GM23338 (cell line): ENCODE results near the gene KIF1A. TPM values are rescaled to one million over a fixed set of nuclear protein-coding genes. Genes with fewer than 3 reads are reported as not detected.

ENCODE experiments used
- ATAC-seq: fragments of 200-7000 bp; cut with Tn5 transposase; 3 replicates; pipeline ENCODE4 v1.9.1; 2020
- DNase-seq: peaks from one replicate; pipeline ENCODE4 v3.0.0-alpha.2; 2015; ENCODE audit warnings: low spot score
- H2AFZ ChIP-seq: fragments of 200-600 bp; sonication (generic); 2 replicates; pipeline ENCODE4 v1.8.0; 2016; ENCODE audit warnings: antibody characterized with exemption, mild to moderate bottlenecking, moderate library complexity
- H3F3A ChIP-seq: fragments of 200-600 bp; sonication (generic); replicated peaks from 2 replicates; pipeline ENCODE4 v1.8.0; 2017; ENCODE audit warnings: antibody characterized with exemption, mixed run types, low read depth
- H3K27ac ChIP-seq: fragments of 200-600 bp; sonication (generic); 2 replicates; pipeline ENCODE4 v1.6.1; 2016; ENCODE audit warnings: low read depth
- H3K27me3 ChIP-seq: fragments of 200-600 bp; sonication (generic); 2 replicates; pipeline ENCODE4 v1.8.0; 2016; ENCODE audit warnings: mild to moderate bottlenecking, mixed run types, moderate library complexity; ENCODE audit not compliant: insufficient read depth
- H3K36me3 ChIP-seq: fragments of 200-600 bp; sonication (generic); 2 replicates; pipeline ENCODE4 v1.8.0; 2016; ENCODE audit warnings: mild to moderate bottlenecking; ENCODE audit not compliant: insufficient read depth
- H3K4me1 ChIP-seq: fragments of 200-600 bp; sonication (generic); 2 replicates; pipeline ENCODE4 v1.8.0; 2016; ENCODE audit warnings: mild to moderate bottlenecking, moderate library complexity; ENCODE audit not compliant: insufficient read depth
- H3K4me2 ChIP-seq: fragments of 200-600 bp; sonication (generic); 2 replicates; pipeline ENCODE4 v1.7.1; 2017; ENCODE audit warnings: mixed run types
- H3K4me3 ChIP-seq: fragments of 200-600 bp; sonication (generic); 2 replicates; pipeline ENCODE4 v1.6.1; 2016; ENCODE audit warnings: mixed run types
- H3K79me2 ChIP-seq: fragments of 200-600 bp; sonication (generic); replicated peaks from 2 replicates; pipeline ENCODE4 v1.8.0; 2017; ENCODE audit warnings: mild to moderate bottlenecking; ENCODE audit not compliant: insufficient read depth
- H3K9me2 ChIP-seq: fragments of 200-600 bp; sonication (generic); 2 replicates; pipeline ENCODE4 v1.8.0; 2017; ENCODE audit not compliant: insufficient read depth
- H4K20me1 ChIP-seq: fragments of 200-600 bp; sonication (generic); replicated peaks from 2 replicates; pipeline ENCODE4 v1.8.0; 2017; ENCODE audit warnings: mild to moderate bottlenecking; ENCODE audit not compliant: insufficient read depth
- H3K27ac Mint-ChIP-seq: 2 replicates; pipeline ENCODE4 v1.8.0; 2020; ENCODE audit warnings: inconsistent platforms, mild to moderate bottlenecking, moderate library complexity, mixed read lengths
- H3K27me3 Mint-ChIP-seq: 3 replicates; pipeline ENCODE4 v1.8.0; 2022; ENCODE audit warnings: low read depth, mild to moderate bottlenecking, moderate library complexity, mixed read lengths, inconsistent platforms; ENCODE audit not compliant: insufficient read depth, poor library complexity
- H3K36me3 Mint-ChIP-seq: 3 replicates; pipeline ENCODE4 v1.8.0; 2021; ENCODE audit warnings: low read depth, mild to moderate bottlenecking, inconsistent platforms, moderate library complexity, mixed read lengths
- H3K4me1 Mint-ChIP-seq: 3 replicates; pipeline ENCODE4 v1.8.0; 2020; ENCODE audit warnings: mild to moderate bottlenecking, inconsistent platforms, mixed read lengths
- H3K4me3 Mint-ChIP-seq: 3 replicates; pipeline ENCODE4 v1.8.0; 2021; ENCODE audit warnings: moderate library complexity, mild to moderate bottlenecking, inconsistent platforms, mixed read lengths
- H3K9me3 Mint-ChIP-seq: 3 replicates; pipeline ENCODE4 v1.8.0; 2020; ENCODE audit warnings: moderate library complexity, mild to moderate bottlenecking, inconsistent platforms, mixed read lengths
- CREB1 ChIP-seq: fragments of 250-450 bp; sonication (Bioruptor Pico); IDR thresholded peaks from 2 replicates; pipeline ENCODE4 v1.5.0; 2020; ENCODE audit warnings: low read depth, mild to moderate bottlenecking, moderate library complexity
- CTCF ChIP-seq, 2 experiments: fragments of 200-600 bp in 1 of 2; sonication (generic) in 1 of 2; conservative IDR thresholded peaks; 2 replicates each; pipeline versions ENCODE4 v1.5.1 to v1.6.1; 2016 to 2017; ENCODE audit warnings: antibody characterized with exemption in 2 of 2, low read depth in 2 of 2, mild to moderate bottlenecking in 2 of 2, moderate library complexity in 1 of 2
- ETS1 ChIP-seq: IDR thresholded peaks from 2 replicates; pipeline ENCODE4 v1.6.1; 2016; ENCODE audit warnings: antibody characterized with exemption
- EZH2 ChIP-seq: fragments of 200-600 bp; sonication (generic); IDR thresholded peaks from one replicate; pipeline ENCODE4 v1.8.0; 2017; ENCODE audit warnings: antibody characterized with exemption, mild to moderate bottlenecking, low read depth; ENCODE audit not compliant: unreplicated experiment
- NANOG ChIP-seq: IDR thresholded peaks from 2 replicates; pipeline ENCODE4 v1.6.1; 2016; ENCODE audit warnings: antibody characterized with exemption, borderline replicate concordance
- POLR2AphosphoS5 ChIP-seq: IDR thresholded peaks from 2 replicates; pipeline ENCODE4 v1.6.1; 2016; ENCODE audit warnings: antibody characterized with exemption, low read depth
- REST ChIP-seq: IDR thresholded peaks from one replicate; pipeline ENCODE4 v1.6.1; 2018; ENCODE audit warnings: antibody characterized with exemption; ENCODE audit not compliant: unreplicated experiment
- ZNF462 ChIP-seq: fragments of 250-450 bp; sonication (Bioruptor Pico); IDR thresholded peaks from 2 replicates; pipeline ENCODE4 v1.5.0; 2020; ENCODE audit warnings: mild to moderate bottlenecking, moderate library complexity
- polyA plus RNA-seq: library from polyadenylated mRNA; unstranded; fragments of >200 nt; fragmentation: Nextera tagmentation; extraction: Ambion mirVana; gene quantifications from 2 replicates; pipeline ENCODE4 v1.2.1, GENCODE V29; 2016
- total RNA-seq: library from RNA; depleted of rRNA; stranded (reverse); fragments of >200 nt; shearing (Covaris generic); gene quantifications from 2 replicates; pipeline ENCODE4 v1.2.3, GENCODE V29; 2014

KIF1A gene
- total and polyA plus RNA-seq, 2 experiments from 2014 or later = 169 to 214 TPM

DNA sequence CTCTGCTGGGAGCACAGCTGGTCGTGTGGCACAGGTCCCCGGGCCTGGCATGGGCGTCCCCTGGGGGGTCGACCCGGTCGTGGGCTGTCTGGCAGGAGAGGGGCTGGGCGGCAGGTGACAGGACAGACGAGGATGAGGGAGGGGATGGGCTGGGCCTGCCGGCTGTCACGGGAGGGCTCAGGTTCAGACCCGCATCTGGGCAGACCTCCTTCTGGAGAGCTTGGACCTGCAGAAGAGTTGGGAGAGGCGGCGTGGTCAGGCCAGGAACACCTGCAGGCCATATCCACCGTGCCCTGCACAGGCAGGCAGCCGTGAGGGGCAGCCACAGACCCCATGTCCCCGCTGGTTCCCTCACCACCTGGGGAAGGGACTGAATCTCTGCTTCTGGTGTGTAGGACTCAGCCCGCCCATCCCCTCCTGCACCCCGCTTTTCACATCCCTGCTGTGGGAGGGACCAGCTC is 102.8 kb downstream of the KIF1A start:
- H4K20me1 ChIP-seq = no peaks in the 10 kb centered on the region; the same call in 1 of the 2 replicates
- no peak for ATAC-seq

DNA sequence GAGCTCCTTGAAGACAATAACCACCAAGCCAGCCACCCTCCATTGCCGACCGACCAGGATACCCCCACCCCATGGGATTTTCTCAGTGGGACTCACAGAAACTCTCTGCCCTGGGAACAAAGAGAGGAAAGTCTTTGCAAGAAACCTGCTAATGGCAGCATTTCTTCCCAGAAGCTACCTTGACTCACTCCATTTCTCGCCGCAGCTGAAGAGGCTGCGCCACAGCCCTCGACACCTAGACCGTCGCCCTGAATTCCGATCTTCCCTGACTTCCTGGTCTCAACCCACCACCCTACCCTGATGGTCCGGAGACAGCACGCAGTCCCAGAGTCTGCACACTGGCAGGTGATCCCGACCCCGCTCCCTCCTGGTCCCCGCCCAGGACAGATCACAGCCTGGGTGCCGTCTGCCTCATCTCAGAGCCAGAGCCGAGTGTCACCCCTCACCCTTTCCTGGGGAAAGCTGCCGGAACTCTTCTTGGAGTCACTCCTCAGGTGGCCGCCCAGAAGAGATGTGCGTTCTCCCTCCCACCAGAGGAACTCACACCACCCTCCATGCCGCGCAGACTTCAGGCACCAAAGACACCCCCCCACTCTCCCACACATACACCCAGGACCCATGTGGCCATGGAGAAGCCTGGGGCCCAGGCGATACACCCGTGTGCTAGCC is 103.8 kb downstream of the KIF1A start:
- Histone ChIP-seq H3K4me1 (no peaks in the 10 kb centered on the region), H3K79me2 (no peaks in the 10 kb centered on the region), H3K4me2 (no peak overlapping the region), H2AFZ (no peak overlapping the region), H3K9me2 (no peaks in the 10 kb centered on the region), H3K36me3 (no peaks in the 10 kb centered on the region), H4K20me1 (no peaks in the 10 kb centered on the region; the same call in 1 of the 2 replicates), H3K27ac (0 out of 2 replicates have a peak overlapping the region, but pooled peaks have one; percentile 50), H3F3A (no peaks in the 10 kb centered on the region), H3K4me3 (no peak overlapping the region), H3K27me3 (no peaks in the 10 kb centered on the region)
- ATAC-seq = no peak
- no peak for DNase-seq
- peaks cover 42% of the 10 kb centered on the region for H3K36me3 Mint-ChIP-seq
- H3K4me1 Mint-ChIP-seq = no peaks in the 10 kb centered on the region; the same call in 2 of the 3 replicates
- peak overlapping the region; percentile 65; the same call in 1 of the 2 replicates for H3K27ac Mint-ChIP-seq
- H3K27me3 Mint-ChIP-seq = peaks cover 36% of the 10 kb centered on the region
- no peak overlapping the region for H3K4me3 Mint-ChIP-seq
- H3K9me3 Mint-ChIP-seq = no peaks in the 10 kb centered on the region; the same call in 2 of the 3 replicates
- no peak for TF ChIP-seq POLR2AphosphoS5
- no peak for TF ChIP-seq ETS1
- TF ChIP-seq ZNF462 = no peak
- no peak for TF ChIP-seq REST
- no peak for TF ChIP-seq NANOG
- no peak for TF ChIP-seq CREB1
- TF ChIP-seq CTCF (conservative IDR thresholded peaks at IDR 0.05; ENCODE audit: low read depth in 2 of 2) = no peak

More for the DNA sequence above, 102.8 kb downstream of the KIF1A start:
- Mint-ChIP-seq H3K9me3 (no peaks in the 10 kb centered on the region; the same call in 2 of the 3 replicates), H3K27me3 (peaks cover 30% of the 10 kb centered on the region), H3K4me1 (no peaks in the 10 kb centered on the region; the same call in 2 of the 3 replicates), H3K36me3 (peaks cover 42% of the 10 kb centered on the region), H3K4me3 (no peak overlapping the region), H3K27ac (no peak overlapping the region)
- Histone ChIP-seq H2AFZ (no peak overlapping the region), H3F3A (no peaks in the 10 kb centered on the region), H3K79me2 (no peaks in the 10 kb centered on the region), H3K4me3 (no peak overlapping the region), H3K27me3 (no peaks in the 10 kb centered on the region), H3K27ac (no peak overlapping the region), H3K4me2 (no peak overlapping the region), H3K36me3 (no peaks in the 10 kb centered on the region), H3K9me2 (no peaks in the 10 kb centered on the region), H3K4me1 (no peaks in the 10 kb centered on the region)
- TF ChIP-seq EZH2 = no peak
- no peak for TF ChIP-seq CREB1
- DNase-seq = no peak
